ENCODE data around the gene C20orf202. TPM values are rescaled to one million over a fixed set of nuclear protein-coding genes. Genes with fewer than 3 reads are reported as not detected.

Gene C20orf202
- total RNA-seq, 4 donors from 2014 or later = 0.49 to 1.4 (median 0.52) TPM; not detected in 1

- no peak for DNase-seq (ENCODE audit: low spot score in 2 of 2)
- TF ChIP-seq CTCF (IDR thresholded peaks at IDR 0.05) (no peak), POLR2A (IDR thresholded peaks at IDR 0.05) (no peak)
- WGBS, 2 donors = 81 to 90% methylated on average over 3 of the region's 3 CpGs
- intact Hi-C loops (cut with DNase I; ENCODE audit: low total_unique reads) = no loop called here
- no peak overlapping the region for H3K4me3 ChIP-seq (ENCODE audit: low read depth, poor library complexity, severe bottlenecking)
These were observed 26.3 kb downstream of the C20orf202 start for GRCh38 chr20:1229541-1229940.

- intact Hi-C loops (cut with DNase I; ENCODE audit: low total_unique reads) = no loop called here
- WGBS, 2 donors = 81 to 82% methylated on average over 3 of the region's 3 CpGs
- no peak overlapping the region for H3K4me3 ChIP-seq (ENCODE audit: low read depth, poor library complexity, severe bottlenecking)
- no peak for DNase-seq (ENCODE audit: low spot score in 2 of 2)
- TF ChIP-seq POLR2A (IDR thresholded peaks at IDR 0.05) = no peak
- no peak for TF ChIP-seq CTCF (IDR thresholded peaks at IDR 0.05)
These were observed 29.2 kb downstream of the C20orf202 start for GRCh38 chr20:1232286-1233111.

- no peak for TF ChIP-seq CTCF (IDR thresholded peaks at IDR 0.05)
- no peak for TF ChIP-seq POLR2A (IDR thresholded peaks at IDR 0.05)
- intact Hi-C loops (cut with DNase I; ENCODE audit: low total_unique reads) = no loop called here
- H3K4me3 ChIP-seq (ENCODE audit: low read depth, poor library complexity, severe bottlenecking) = no peak overlapping the region
- DNase-seq (ENCODE audit: low spot score in 2 of 2) = no peak
- 75 to 80% methylated on average over 5 of the region's 5 CpGs for WGBS, 2 donors
These were observed 37.3 kb downstream of the C20orf202 start for GRCh38 chr20:1240549-1240948.

GRCh38 chr20:1241456-1241855, 38.2 kb downstream of the C20orf202 start:
- no peak overlapping the region for H3K4me3 ChIP-seq (ENCODE audit: low read depth, poor library complexity, severe bottlenecking)
- intact Hi-C loops (cut with DNase I; ENCODE audit: low total_unique reads) = no loop called here
- TF ChIP-seq POLR2A (IDR thresholded peaks at IDR 0.05) (no peak), CTCF (IDR thresholded peaks at IDR 0.05) (no peak)
- no peak for DNase-seq (ENCODE audit: low spot score in 2 of 2)

GRCh38 chr20:1242099-1242498, 38.8 kb downstream of the C20orf202 start:
- TF ChIP-seq POLR2A (IDR thresholded peaks at IDR 0.05) (no peak), CTCF (IDR thresholded peaks at IDR 0.05) (no peak)
- intact Hi-C loops (cut with DNase I; ENCODE audit: low total_unique reads) = no loop called here
- WGBS, 2 donors = 80 to 90% methylated on average over 3 of the region's 3 CpGs
- no peak for DNase-seq (ENCODE audit: low spot score in 2 of 2)
- H3K4me3 ChIP-seq (ENCODE audit: low read depth, poor library complexity, severe bottlenecking) = no peak overlapping the region

GRCh38 chr20:1242530-1242929, 39.3 kb downstream of the C20orf202 start:
- no peak for TF ChIP-seq POLR2A (IDR thresholded peaks at IDR 0.05)
- TF ChIP-seq CTCF (IDR thresholded peaks at IDR 0.05) = no peak
- intact Hi-C loops (cut with DNase I; ENCODE audit: low total_unique reads) = no loop called here
- 68 to 77% methylated on average over 2 of the region's 2 CpGs for WGBS, 2 donors
- no peak overlapping the region for H3K4me3 ChIP-seq (ENCODE audit: low read depth, poor library complexity, severe bottlenecking)
- DNase-seq (ENCODE audit: low spot score in 2 of 2) = no peak

Data from lower leg skin (tissue), 4 donors.